AG20443 (cell line): ENCODE measurements around the gene PTAFR.
A peak's percentile ranks its signal among the peaks of the same experiment; 100 is the strongest.

Experiments used
- DNase-seq: peaks from one replicate; pipeline ENCODE4 v3.0.0; 2012; ENCODE audit warnings: low spot score, mixed read lengths

The PTAFR gene

DNA sequence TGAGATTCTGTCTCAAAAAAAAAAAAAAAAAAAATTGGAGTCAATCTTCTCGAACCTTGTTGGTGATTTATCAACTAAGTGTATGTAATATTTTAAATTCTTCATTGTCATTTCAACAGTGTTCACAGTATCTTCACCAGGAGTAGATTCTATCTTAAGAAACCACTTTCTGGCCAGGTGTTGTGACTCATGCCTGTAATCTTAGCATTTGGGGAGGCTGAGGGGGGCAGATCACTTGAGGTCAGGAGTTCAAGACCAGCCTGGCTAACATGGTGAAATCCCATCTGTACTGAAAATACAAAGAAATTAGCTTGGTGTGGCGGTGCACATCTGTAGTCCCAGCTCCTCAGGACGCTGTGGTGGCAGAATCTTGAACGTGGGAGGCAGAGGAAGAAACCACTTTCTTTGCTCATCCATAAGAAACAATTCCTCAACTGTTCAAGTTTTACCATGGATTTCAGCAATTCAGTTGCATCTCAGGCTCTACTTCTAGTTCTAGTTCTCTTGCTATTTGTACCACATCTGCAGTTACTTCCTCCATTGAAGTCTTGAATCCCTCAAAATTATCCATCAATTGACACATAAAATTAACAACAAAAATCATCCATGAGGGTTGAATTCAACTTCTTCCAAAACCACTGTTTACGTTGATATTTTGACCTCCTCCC, 57.7 kb downstream of the PTAFR start:
- no peak for DNase-seq

DNA sequence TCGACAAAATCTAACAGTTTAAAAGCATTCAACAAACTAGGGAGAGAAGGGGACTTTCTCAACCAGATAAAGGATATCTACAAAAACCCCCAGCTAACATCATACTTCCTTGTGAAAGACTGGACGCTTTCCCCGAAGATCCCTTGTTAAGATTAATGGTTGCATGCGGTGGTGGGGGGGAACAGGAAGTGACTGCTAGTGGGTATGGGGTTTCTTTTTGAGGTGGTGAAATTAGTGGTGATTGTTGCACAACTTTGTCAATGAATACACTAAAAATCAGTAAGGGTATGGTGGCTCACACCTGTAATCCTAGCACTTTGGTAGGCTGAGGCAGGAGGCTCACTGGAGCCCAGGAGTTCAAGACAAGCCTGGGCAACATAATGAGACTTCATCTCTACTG, 61.2 kb downstream of the PTAFR start:
- no peak for DNase-seq

DNA sequence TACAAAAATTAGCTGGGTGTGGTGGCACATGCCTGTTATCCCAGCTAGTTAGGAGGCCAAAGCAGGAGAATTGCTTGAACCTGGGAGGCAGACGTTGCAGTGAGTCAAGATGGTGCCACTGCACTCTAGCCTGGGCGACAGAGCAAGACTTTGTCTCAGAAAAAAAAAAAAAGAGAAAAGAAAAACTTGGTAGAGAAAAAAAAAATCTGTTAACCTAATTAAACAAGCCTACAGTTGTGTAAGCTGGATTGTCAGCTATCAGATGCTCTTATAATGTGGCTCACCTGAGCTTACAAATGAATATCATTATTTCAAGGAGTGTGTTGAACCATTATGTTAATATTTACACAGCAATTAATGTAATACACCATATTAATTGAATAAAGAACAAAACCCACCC, 61.6 kb downstream of the PTAFR start:
- no peak for DNase-seq

DNA sequence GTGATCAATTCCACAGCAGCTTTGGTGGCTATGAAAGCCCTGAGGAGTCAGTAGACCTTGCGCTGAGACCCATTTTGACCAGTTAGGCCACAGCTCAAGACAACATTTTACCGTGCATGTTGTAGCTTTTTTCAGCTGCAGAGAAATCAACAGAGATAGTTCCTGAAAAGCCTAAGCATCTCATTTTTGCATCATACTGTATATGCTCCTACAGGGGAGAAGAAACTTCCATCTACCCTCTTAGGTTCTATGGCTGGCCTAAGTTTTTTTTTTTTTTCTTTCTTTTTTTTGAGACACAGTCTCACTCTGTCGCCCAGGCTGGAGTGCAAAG, 63.3 kb downstream of the PTAFR start:
- DNase-seq, result no peak

DNA sequence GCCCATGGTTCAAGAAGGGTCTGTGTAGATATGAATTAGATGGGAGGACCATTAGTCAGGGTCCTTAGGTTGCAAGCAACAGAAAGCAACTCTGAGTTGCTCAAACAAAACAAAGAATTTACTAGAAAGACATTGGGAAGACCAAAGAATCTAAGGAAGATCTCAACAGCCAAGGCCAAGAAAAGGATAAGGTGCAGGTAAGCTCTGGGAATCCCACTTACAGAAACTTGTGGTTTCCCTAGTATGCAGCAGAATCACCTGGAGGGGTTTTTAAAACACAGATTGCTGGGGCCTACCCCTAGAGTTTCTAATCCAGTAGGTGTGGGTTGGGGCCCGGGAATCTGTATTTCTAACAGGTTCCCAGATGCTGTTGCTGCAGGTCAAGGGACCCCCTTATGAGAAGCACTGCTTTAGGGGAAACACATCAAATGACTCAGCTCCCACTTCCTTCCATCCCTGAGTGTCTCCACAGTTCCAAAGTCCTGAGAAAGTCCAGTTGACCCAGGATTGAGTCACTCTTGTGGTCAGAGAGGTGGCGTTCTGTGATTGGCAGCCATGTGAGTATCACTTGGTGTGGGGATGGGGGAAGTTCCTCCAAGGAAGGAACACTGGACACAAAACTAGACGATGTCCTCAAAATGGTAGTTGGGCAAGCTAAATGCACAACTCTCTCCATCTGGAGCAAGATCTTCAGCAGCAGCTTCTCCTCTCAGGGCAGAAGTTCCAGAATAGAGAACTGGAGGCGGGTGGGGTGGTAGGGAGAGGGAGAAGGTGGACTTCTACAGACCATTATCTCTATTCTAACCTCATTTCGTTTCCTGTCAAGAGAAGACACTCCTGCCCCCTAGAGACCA, 63.9 kb downstream of the PTAFR start:
- peak; percentile 50 for DNase-seq

DNA sequence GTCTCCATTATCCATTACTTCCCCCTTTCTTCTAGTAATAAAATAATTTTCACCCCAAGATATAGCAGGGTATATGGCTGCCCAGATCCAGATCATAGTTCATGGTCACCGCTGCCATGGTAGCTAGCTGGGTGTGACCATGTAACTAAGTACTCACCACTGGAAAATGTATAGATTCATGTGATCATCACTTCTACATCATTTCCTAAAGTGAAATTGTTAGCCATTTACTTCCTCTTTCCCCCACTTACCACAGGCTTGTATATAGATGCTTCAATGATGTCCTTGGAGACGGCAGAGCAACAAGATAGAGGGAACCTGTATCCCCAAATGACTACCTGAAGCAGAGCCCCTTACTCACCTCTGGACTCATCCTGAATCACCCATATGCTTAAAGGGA, 65.3 kb downstream of the PTAFR start:
- no peak for DNase-seq

DNA sequence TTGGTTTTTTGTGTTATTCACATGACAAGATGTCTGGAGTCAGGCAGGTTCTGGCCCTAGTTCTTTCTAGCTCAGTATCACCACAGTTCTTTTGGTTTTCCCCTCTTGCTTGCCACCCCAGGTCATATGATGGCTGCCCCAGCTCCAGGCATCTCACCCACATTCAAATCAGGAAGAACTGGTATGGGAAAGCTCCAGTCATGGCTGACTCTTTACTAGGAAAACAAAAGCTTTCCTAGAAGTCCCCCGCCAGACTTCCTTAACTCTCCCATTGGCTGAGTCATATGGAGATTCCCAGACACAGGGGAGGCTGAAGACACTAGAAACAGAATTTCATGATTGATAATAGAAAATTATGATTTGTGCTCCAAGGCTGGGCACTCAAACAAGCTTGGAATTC, 65.9 kb downstream of the PTAFR start:
- no peak for DNase-seq

DNA sequence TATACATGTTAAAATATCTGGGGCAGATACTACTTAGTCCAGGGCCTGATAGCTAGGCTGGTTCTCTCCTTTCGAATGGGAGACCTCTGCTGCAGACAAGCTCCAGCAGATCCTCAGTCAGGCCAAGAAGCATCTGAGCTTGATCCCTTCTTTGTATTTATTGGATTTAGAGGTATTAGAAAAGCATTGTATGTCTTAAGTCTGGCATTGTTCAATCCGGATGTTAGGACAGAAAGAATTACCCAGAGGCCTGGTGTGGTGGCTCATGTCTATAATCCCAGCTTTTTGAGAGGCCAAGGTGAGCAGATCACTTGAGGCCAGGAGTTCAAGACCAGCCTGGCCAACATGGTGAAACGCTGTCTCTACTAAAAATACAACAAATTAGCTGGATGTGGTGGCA, 66.9 kb downstream of the PTAFR start:
- no peak for DNase-seq

DNA sequence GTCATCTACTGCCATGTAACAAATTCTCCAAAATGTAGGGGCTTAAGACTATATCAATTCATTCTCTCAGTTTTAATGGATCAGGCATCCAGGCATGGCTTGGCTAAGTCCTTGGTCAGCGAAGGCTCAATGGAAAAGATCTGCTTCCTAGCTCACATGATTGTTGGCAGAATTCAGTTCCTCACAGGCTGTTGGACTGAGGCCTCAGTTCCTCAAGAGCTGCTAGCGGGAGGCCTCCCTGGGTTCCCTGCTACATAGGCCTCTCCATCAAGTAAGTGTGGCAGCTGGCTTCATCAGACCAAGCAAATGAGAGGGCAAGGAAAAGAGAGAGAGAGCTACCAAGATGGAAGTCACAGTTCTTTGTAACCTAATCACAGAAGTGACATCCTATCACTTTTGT, 68.5 kb downstream of the PTAFR start:
- no peak for DNase-seq

DNA sequence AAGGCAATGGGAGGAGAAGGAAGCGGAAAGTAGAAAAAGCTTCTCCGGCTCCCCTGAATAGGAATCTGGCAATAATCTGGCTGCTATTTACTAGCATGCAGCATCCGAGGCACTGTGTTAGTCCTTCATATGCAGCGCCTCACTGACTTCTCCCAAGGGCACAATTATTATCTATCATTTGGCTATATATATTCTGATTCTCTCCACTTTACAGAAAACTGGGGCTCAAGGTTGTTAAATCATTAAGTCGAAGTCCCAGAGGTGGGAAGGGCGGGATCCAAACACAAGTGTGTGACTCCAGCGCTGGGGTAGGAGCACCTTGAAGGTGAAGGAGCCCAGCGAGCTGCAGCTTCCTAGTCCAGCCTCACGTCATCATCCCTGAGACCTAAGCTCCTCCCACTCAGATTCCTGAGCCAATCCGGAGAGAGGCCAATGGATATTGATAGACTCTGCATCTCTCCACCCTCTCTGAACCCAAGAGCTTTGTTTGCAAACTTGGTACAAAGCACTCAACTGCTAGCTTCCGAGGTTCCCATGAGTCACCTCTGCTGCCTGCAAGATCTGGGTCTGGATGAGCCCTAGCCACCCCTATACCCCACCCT, 71.5 kb downstream of the PTAFR start:
- peak; percentile 80 for DNase-seq

DNA sequence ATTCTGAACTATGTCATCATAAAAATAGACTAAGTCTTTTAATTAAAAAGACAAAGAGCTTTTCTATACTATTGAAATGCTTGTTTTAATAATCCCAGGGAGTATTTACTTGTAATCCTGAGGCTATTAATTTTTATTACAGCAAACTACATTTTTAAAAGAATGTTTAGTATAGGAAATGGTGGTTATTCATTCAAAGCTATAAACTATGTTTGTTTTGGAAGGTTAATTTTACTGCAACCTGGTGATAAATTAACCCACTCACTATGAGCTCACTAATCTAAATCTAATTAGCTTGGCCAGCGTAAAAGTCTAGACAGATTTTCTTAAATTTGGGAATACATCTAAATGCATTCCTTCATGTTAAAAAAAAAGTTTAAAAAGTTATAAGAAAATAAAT, 74.3 kb downstream of the PTAFR start:
- no peak for DNase-seq

DNA sequence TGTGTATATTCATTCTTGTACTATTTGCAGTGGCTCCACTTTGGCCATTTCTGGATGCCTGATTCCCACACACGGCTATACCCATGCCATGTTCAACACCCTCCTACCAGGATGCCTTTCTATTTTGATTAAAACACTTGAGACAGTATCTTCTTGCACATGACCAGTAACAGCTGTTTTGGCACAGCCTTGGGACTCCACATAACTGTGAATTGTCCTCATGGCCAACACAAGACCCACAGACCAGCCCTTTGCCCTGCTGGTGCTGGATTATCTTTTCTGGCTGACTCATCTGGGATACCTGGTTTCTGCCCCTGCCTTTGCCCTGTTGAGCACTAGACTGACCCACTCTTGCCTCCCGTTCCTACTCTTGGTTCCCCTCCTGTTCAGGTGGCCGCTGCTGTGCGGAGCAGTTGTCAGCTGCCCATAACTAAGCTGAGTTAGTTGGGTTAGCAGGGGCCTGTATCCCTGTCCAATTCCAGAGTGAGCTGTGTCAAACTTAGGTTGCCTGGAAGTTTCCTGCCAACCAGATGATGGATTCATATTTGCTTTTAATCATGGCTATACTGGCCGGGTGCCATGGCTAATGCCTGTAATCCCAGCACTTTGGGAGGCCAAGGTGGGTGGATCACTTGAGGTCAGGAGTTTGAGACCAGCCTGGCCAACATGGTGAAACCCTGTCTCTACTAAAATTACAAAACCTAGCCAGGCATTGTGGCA, 77.3 kb downstream of the PTAFR start:
- DNase-seq, result no peak
